Endothelial cell (in vitro differentiated cells): ENCODE data around the gene TBC1D22A. TPM values are rescaled to one million over a fixed set of nuclear protein-coding genes. Genes with fewer than 3 reads are reported as not detected.

Experiments
- DNase-seq: peaks from one replicate; pipeline ENCODE4 v3.0.0; 2021; ENCODE audit warnings: low spot score
- H3K27ac Mint-ChIP-seq: one replicate; pipeline ENCODE4 v1.8.0; 2021; ENCODE audit warnings: mixed read lengths, inconsistent platforms; ENCODE audit not compliant: unreplicated experiment
- H3K27me3 Mint-ChIP-seq: one replicate; pipeline ENCODE4 v1.8.0; 2021; ENCODE audit warnings: mild to moderate bottlenecking, moderate library complexity, mixed read lengths, inconsistent platforms; ENCODE audit not compliant: unreplicated experiment
- H3K36me3 Mint-ChIP-seq: one replicate; pipeline ENCODE4 v1.8.0; 2021; ENCODE audit warnings: mild to moderate bottlenecking, low read depth, mixed read lengths, inconsistent platforms; ENCODE audit not compliant: unreplicated experiment
- H3K4me1 Mint-ChIP-seq: one replicate; pipeline ENCODE4 v1.8.0; 2021; ENCODE audit warnings: mild to moderate bottlenecking, mixed read lengths, inconsistent platforms; ENCODE audit not compliant: unreplicated experiment
- H3K4me3 Mint-ChIP-seq: one replicate; pipeline ENCODE4 v1.8.0; 2021; ENCODE audit warnings: mild to moderate bottlenecking, mixed read lengths, inconsistent platforms; ENCODE audit not compliant: unreplicated experiment
- H3K9me3 Mint-ChIP-seq: one replicate; pipeline ENCODE4 v1.8.0; 2021; ENCODE audit warnings: mixed read lengths, inconsistent platforms; ENCODE audit not compliant: unreplicated experiment
- total RNA-seq: library from RNA; stranded (reverse); fragmentation: NEBNext Ultra II Directional; extraction: Animal tissue kit (Norgen Biotek cat#: 25700); gene quantifications from one replicate; pipeline ENCODE4 v1.2.1, GENCODE V29; 2021; ENCODE audit not compliant: unreplicated experiment
- TF ChIP-seq, protein P1 (sequence below): fragments of 200-600 bp; sonication (generic); IDR thresholded peaks from one replicate; pipeline ENCODE4 v1.5.0; 2021; ENCODE audit warnings: antibody characterized with exemption; ENCODE audit not compliant: unreplicated experiment

TBC1D22A gene
- total RNA-seq, 1 donor from 2014 or later, result 25.3 TPM

DNA sequence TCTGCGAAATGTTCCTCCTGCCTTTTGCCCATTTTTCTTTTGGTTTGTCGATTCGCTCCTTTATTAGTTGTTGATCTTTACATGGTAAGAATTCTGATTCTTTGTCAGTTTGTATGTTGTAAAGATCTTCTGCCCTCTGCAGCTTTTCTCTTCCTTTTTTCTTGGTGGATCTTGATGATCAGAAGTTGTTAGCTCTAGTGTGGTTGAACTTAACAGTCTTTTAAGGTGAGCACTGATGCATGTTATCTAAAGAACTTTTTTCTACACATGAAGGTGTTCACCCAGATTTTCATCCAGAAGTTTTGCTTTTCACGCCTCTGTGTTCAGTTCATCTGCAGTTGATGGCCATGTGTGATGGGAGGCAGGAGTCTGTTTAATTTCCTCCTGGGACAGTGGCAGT, 133.7 kb downstream of the TBC1D22A start:
- Mint-ChIP-seq H3K4me1 (peaks cover 12% of the 10 kb centered on the region), H3K27me3 (peaks cover 4% of the 10 kb centered on the region), H3K4me3 (no peak overlapping the region), H3K27ac (no peak overlapping the region), H3K9me3 (no peaks in the 10 kb centered on the region), H3K36me3 (peaks cover 13% of the 10 kb centered on the region)
- no peak for DNase-seq
- TF ChIP-seq, protein P1, sequence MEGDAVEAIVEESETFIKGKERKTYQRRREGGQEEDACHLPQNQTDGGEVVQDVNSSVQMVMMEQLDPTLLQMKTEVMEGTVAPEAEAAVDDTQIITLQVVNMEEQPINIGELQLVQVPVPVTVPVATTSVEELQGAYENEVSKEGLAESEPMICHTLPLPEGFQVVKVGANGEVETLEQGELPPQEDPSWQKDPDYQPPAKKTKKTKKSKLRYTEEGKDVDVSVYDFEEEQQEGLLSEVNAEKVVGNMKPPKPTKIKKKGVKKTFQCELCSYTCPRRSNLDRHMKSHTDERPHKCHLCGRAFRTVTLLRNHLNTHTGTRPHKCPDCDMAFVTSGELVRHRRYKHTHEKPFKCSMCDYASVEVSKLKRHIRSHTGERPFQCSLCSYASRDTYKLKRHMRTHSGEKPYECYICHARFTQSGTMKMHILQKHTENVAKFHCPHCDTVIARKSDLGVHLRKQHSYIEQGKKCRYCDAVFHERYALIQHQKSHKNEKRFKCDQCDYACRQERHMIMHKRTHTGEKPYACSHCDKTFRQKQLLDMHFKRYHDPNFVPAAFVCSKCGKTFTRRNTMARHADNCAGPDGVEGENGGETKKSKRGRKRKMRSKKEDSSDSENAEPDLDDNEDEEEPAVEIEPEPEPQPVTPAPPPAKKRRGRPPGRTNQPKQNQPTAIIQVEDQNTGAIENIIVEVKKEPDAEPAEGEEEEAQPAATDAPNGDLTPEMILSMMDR, result no peak

GRCh38 chr22:46896568-46897245, 134.3 kb downstream of the TBC1D22A start:
- TF ChIP-seq, protein P1, result no peak
- no peak overlapping the region for H3K27ac Mint-ChIP-seq
- peaks cover 12% of the 10 kb centered on the region for H3K4me1 Mint-ChIP-seq
- H3K4me3 Mint-ChIP-seq, result no peak overlapping the region
- no peak for DNase-seq
- H3K27me3 Mint-ChIP-seq, result peaks cover 4% of the 10 kb centered on the region
- no peaks in the 10 kb centered on the region for H3K9me3 Mint-ChIP-seq
- peaks cover 13% of the 10 kb centered on the region for H3K36me3 Mint-ChIP-seq

DNA sequence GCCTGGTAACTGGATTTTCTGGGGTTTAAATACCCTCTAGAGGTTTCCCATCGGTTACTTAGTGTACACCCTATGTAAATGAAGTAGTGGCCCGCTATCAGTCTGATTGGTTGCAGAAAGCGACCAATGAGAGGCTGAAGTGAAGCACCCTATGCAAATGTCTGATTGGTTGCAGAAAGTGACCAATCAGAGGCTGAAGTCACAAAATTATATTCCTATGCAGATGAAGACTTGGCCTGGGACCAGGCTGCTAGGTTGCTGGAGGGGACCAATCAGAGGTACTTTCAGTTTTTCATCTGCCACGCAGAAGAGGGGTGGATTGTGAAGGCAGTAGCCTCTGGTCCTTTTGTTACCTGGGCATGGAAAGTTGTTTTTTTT, 134.8 kb downstream of the TBC1D22A start:
- Mint-ChIP-seq H3K4me1 (peaks cover 12% of the 10 kb centered on the region), H3K36me3 (peaks cover 13% of the 10 kb centered on the region), H3K9me3 (no peaks in the 10 kb centered on the region), H3K27me3 (peaks cover 4% of the 10 kb centered on the region), H3K4me3 (no peak overlapping the region), H3K27ac (no peak overlapping the region)
- no peak for DNase-seq
- TF ChIP-seq, protein P1, result no peak

- TF ChIP-seq, protein P1, result no peak
- H3K4me1 Mint-ChIP-seq, result peaks cover 21% of the 10 kb centered on the region
- H3K27me3 Mint-ChIP-seq, result no peaks in the 10 kb centered on the region
- no peaks in the 10 kb centered on the region for H3K9me3 Mint-ChIP-seq
- H3K4me3 Mint-ChIP-seq, result no peak overlapping the region
- DNase-seq, result no peak
- no peak overlapping the region for H3K27ac Mint-ChIP-seq
- H3K36me3 Mint-ChIP-seq, result peaks cover 5% of the 10 kb centered on the region
Observed at GRCh38 chr22:46900549-46900948, 138.1 kb downstream of the TBC1D22A start.

DNA sequence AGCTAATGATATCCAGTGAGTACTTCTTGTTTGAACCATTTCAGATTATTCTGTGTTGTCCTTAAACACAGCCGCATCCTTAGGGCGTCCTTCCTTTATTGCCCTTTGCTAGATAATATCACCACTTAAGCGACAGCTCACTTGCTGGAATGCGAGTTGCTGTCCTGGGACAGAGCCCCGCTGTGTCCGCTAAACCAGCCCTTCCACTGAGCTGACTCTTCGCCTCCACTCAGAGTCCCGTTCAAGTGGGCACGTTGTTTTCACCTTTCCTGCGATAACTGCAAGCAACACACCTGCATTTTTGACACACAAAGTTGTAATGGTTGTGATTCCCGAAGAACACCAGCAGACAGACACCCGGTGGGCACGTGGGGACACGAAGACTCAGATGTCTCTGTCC, 140.0 kb downstream of the TBC1D22A start:
- H3K4me1 Mint-ChIP-seq, result peaks cover 10% of the 10 kb centered on the region
- H3K9me3 Mint-ChIP-seq, result no peaks in the 10 kb centered on the region
- H3K4me3 Mint-ChIP-seq, result no peak overlapping the region
- no peak for DNase-seq
- no peak overlapping the region for H3K27ac Mint-ChIP-seq
- H3K36me3 Mint-ChIP-seq, result peaks cover 9% of the 10 kb centered on the region
- TF ChIP-seq, protein P1, result no peak
- peaks cover 5% of the 10 kb centered on the region for H3K27me3 Mint-ChIP-seq
